Fibroblast of the aortic adventitia (primary cell): Measurements from ENCODE around the gene OR14K1. TPM values are rescaled to one million over a fixed set of nuclear protein-coding genes. Genes with fewer than 3 reads are reported as not detected.
"Not testable (repeated sequence)": the region's sequence is repeated elsewhere in the genome, so short reads cannot be mapped to it uniquely, and the experiment has no call there.

ENCODE experiments used
- DNase-seq: peaks from one replicate; pipeline ENCODE4 v3.0.0-alpha.2; 2010; ENCODE audit warnings: low read depth
- H3K4me3 ChIP-seq: 2 replicates; pipeline ENCODE4 v1.5.1; 2011; ENCODE audit warnings: low read depth, mild to moderate bottlenecking, control low read depth, low read length, moderate library complexity
- CTCF ChIP-seq: IDR thresholded peaks from 2 replicates; pipeline ENCODE4 v1.5.1; 2011; ENCODE audit warnings: mild to moderate bottlenecking, low read length, control low read depth, inconsistent platforms; ENCODE audit not compliant: insufficient read depth
- total RNA-seq: library from RNA; depleted of rRNA; stranded (reverse); fragments of >200 nt; gene quantifications from 2 replicates; pipeline ENCODE4 v1.2.3, GENCODE V29; 2012; ENCODE audit warnings: low replicate concordance

The OR14K1 gene
- total RNA-seq, 1 donor: not detected

GRCh38 chr1:247741756-247742155, 3.3 kb downstream of the OR14K1 start:
- DNase-seq: no peak
- no peak for TF ChIP-seq CTCF
- no peak overlapping the region for H3K4me3 ChIP-seq

- DNase-seq: peak; percentile 10
Observed at GRCh38 chr1:247742215-247742760, 3.9 kb downstream of the OR14K1 start.

GRCh38 chr1:247746391-247746935, 8.0 kb downstream of the OR14K1 start:
- no peak for TF ChIP-seq CTCF
- peak; percentile 2 for DNase-seq
- no peak overlapping the region for H3K4me3 ChIP-seq

More at GRCh38 chr1:247742215-247742760, 3.9 kb downstream of the OR14K1 start:
- not testable (repeated sequence) for H3K4me3 ChIP-seq

GRCh38 chr1:247747616-247748015, 9.2 kb downstream of the OR14K1 start:
- no peak overlapping the region for H3K4me3 ChIP-seq
- peak; percentile 1 for DNase-seq
- no peak for TF ChIP-seq CTCF

GRCh38 chr1:247748041-247748440, 9.6 kb downstream of the OR14K1 start, which contains the start of gene OR14A2:
TSS of gene OR14A2 (minus strand) at chr1:247748141.
- TF ChIP-seq CTCF: no peak
- no peak for DNase-seq
- H3K4me3 ChIP-seq: no peak within 1 kb of the TSS

GRCh38 chr1:247749870-247750269, 11.5 kb downstream of the OR14K1 start:
- no peak for TF ChIP-seq CTCF
- DNase-seq: no peak

GRCh38 chr1:247754311-247754710, 15.9 kb downstream of the OR14K1 start:
- not testable (repeated sequence) for H3K4me3 ChIP-seq, DNase-seq

More at GRCh38 chr1:247749870-247750269, 11.5 kb downstream of the OR14K1 start:
- no peak overlapping the region for H3K4me3 ChIP-seq

GRCh38 chr1:247760456-247760855, 22.0 kb downstream of the OR14K1 start, which contains the start of gene OR1C1:
TSS of gene OR1C1 (minus strand) at chr1:247760556. CDS start at chr1:247758406, 2,150 bp downstream.
- TF ChIP-seq CTCF: no peak
- H3K4me3 ChIP-seq: no peak within 1 kb of the TSS
- no peak for DNase-seq
